A549 (cell line): ENCODE measurements around the gene TCF12. TPM values are rescaled to one million over a fixed set of nuclear protein-coding genes. Genes with fewer than 3 reads are reported as not detected.

Source experiments
- ATAC-seq, 2 experiments: fragments of 200-7000 bp in 1 of 2; fragments of >200 bp in 1 of 2; cut with Nextera tagmentation in 1 of 2; cut with Tn5 transposase in 1 of 2; 3 replicates each; pipeline versions ENCODE4 v1.8.0 to v1.9.1; 2018 to 2020; ENCODE audit warnings: mild to moderate bottlenecking in 1 of 2, moderate library complexity in 1 of 2
- CTCF ChIA-PET: fragments of 300-600 bp; sonication (Branson Sonifier 250); formaldehyde crosslinking; extraction: SDS; loops from one replicate; lab custom pipeline; 2021; ENCODE audit warnings: antibody characterized with exemption, inconsistent platforms; lab: Yijun Ruan, JAX
- POLR2A ChIA-PET: fragments of 350-600 bp; formaldehyde crosslinking; extraction: SDS; loops from one replicate; lab custom pipeline; 2021; ENCODE audit warnings: antibody characterized with exemption, inconsistent platforms; lab: Yijun Ruan, JAX
- DNase-seq, 2 experiments: peaks; one replicate each; pipeline versions ENCODE4 v3.0.0 to v3.0.0-alpha.2; 2011 to 2016; ENCODE audit warnings: low read depth in 1 of 2, low spot score in 1 of 2
- FAIRE-seq: peaks from 2 replicates; lab custom pipeline; 2011; peaks lifted over from hg19 to GRCh38; lab: Jason Lieb, UNC
- H3K27ac ChIP-seq, 2 experiments: fragments of >200 bp; sonication (Bioruptor Twin); formaldehyde crosslinking; 3 replicates each; pipeline ENCODE4 v1.5.1; 2016 to 2017
- H3K4me1 ChIP-seq: fragments of >200 bp; sonication (Bioruptor Twin); formaldehyde crosslinking; 3 replicates; pipeline ENCODE4 v1.6.1; 2016
- H3K4me2 ChIP-seq: fragments of >200 bp; sonication (Bioruptor Twin); formaldehyde crosslinking; 3 replicates; pipeline ENCODE4 v1.6.1; 2016
- H3K4me3 ChIP-seq: fragments of >200 bp; sonication (Bioruptor Twin); formaldehyde crosslinking; 3 replicates; pipeline ENCODE4 v1.5.1; 2016
- H3K9me3 ChIP-seq: fragments of >200 bp; sonication (Bioruptor Twin); formaldehyde crosslinking; 3 replicates; pipeline ENCODE4 v1.6.1; 2016
- CEBPB ChIP-seq, 2 experiments: fragments of >200 bp in 1 of 2; sonication (Bioruptor Twin) in 1 of 2; formaldehyde crosslinking in 1 of 2; IDR thresholded peaks; 2 replicates each; pipeline ENCODE4 v1.6.1; 2012 to 2016
- FOXS1 ChIP-seq: fragments of 250-450 bp; sonication (Bioruptor Pico); IDR thresholded peaks from 2 replicates; pipeline ENCODE4 v1.5.0; 2020; ENCODE audit warnings: mild to moderate bottlenecking, moderate library complexity
- HEYL ChIP-seq: fragments of 250-450 bp; sonication (Bioruptor Pico); IDR thresholded peaks from 2 replicates; pipeline ENCODE4 v1.8.0; 2021; ENCODE audit warnings: mild to moderate bottlenecking, moderate library complexity
- KDM5A ChIP-seq: fragments of 200-600 bp; sonication (generic); IDR thresholded peaks from 2 replicates; pipeline ENCODE4 v1.6.1; 2016; ENCODE audit warnings: antibody characterized with exemption, mild to moderate bottlenecking
- MAZ ChIP-seq: fragments of 150-350 bp; IDR thresholded peaks from 2 replicates; pipeline ENCODE4 v1.6.1; 2014; ENCODE audit warnings: antibody characterized with exemption, low read depth, low read length, borderline replicate concordance
- MYC ChIP-seq: IDR thresholded peaks from 2 replicates; pipeline ENCODE4 v1.6.1; 2012; ENCODE audit warnings: mild to moderate bottlenecking, inconsistent platforms, low read length, improper control_type of control experiment, borderline replicate concordance
- NPAS2 ChIP-seq: fragments of 250-450 bp; sonication (Bioruptor Pico); IDR thresholded peaks from 2 replicates; pipeline ENCODE4 v1.8.0; 2022; ENCODE audit warnings: mild to moderate bottlenecking, moderate library complexity, borderline replicate concordance
- POLR2A ChIP-seq: IDR thresholded peaks from 2 replicates; pipeline ENCODE4 v1.6.1; 2012; ENCODE audit warnings: mild to moderate bottlenecking, low read length
- POLR2AphosphoS2 ChIP-seq: conservative IDR thresholded peaks from 2 replicates; pipeline ENCODE4 v1.6.1; 2012; ENCODE audit warnings: low read length, improper control_type of control experiment, inconsistent platforms
- RCOR1 ChIP-seq: fragments of 150-350 bp; IDR thresholded peaks from 2 replicates; pipeline ENCODE4 v1.6.1; 2014; ENCODE audit warnings: antibody characterized with exemption, low read length, low read depth
- TP53 ChIP-seq: fragments of 250-450 bp; sonication (Bioruptor Pico); IDR thresholded peaks from 2 replicates; pipeline ENCODE4 v1.5.0; 2021; ENCODE audit warnings: mild to moderate bottlenecking, moderate library complexity
- ZC3H11A ChIP-seq: fragments of 450-650 bp; IDR thresholded peaks from 2 replicates; pipeline ENCODE4 v1.6.1; 2014; ENCODE audit warnings: antibody characterized with exemption, mild to moderate bottlenecking
- ZFP36 ChIP-seq: fragments of 450-650 bp; IDR thresholded peaks from 2 replicates; pipeline ENCODE4 v1.6.1; 2014; ENCODE audit warnings: borderline replicate concordance; ENCODE audit not compliant: partially characterized antibody
- ZSCAN20 ChIP-seq: fragments of 250-450 bp; sonication (Bioruptor Pico); IDR thresholded peaks from 2 replicates; pipeline ENCODE4 v1.8.0; 2022; ENCODE audit warnings: mild to moderate bottlenecking, moderate library complexity
- WGBS: methylation state at CpG from one replicate; pipeline ENCODE4 v1.1.6; 2017; ENCODE audit errors: missing lambda C conversion rate; 5-methylcytosine and 5-hydroxymethylcytosine counted together
- polyA plus RNA-seq, 4 experiments: library from polyadenylated mRNA; depleted of rRNA in 3 of 4; stranded (reverse); fragments of >200 nt; fragmentation: RNase III in 1 of 4; extraction: RNeasy Plus Mini Kit Qiagen cat#74134 plus additional on column Dnase treatment in 1 of 4; gene quantifications; 2 replicates in 3 of 4; 3 replicates in 1 of 4; pipeline ENCODE4 v1.2.3, GENCODE V29; 2011 to 2017
- TF ChIP-seq, protein P1 (sequence below): IDR thresholded peaks from 2 replicates; pipeline ENCODE4 v1.6.1; 2012
- TF ChIP-seq, protein P2 (sequence below): IDR thresholded peaks from 2 replicates; pipeline ENCODE4 v1.6.1; 2012
- TF ChIP-seq, protein P3 (sequence below): IDR thresholded peaks from 2 replicates; pipeline ENCODE4 v1.6.1; 2012; ENCODE audit warnings: low read depth, borderline replicate concordance
- TF ChIP-seq, protein P4 (sequence below): fragments of 200-600 bp; sonication (generic); IDR thresholded peaks from 2 replicates; pipeline ENCODE4 v1.6.1; 2016; ENCODE audit warnings: antibody characterized with exemption, mild to moderate bottlenecking, moderate library complexity
- TF ChIP-seq, protein P5 (sequence below): fragments of 250-450 bp; sonication (Bioruptor Pico); IDR thresholded peaks from 2 replicates; pipeline ENCODE4 v1.5.0; 2020; ENCODE audit warnings: low read depth, mild to moderate bottlenecking, moderate library complexity

TCF12 gene
- polyA plus RNA-seq, 2 of the 4 experiments (the other 2 are of a cell fraction) = 36.3 to 121 TPM

DNA sequence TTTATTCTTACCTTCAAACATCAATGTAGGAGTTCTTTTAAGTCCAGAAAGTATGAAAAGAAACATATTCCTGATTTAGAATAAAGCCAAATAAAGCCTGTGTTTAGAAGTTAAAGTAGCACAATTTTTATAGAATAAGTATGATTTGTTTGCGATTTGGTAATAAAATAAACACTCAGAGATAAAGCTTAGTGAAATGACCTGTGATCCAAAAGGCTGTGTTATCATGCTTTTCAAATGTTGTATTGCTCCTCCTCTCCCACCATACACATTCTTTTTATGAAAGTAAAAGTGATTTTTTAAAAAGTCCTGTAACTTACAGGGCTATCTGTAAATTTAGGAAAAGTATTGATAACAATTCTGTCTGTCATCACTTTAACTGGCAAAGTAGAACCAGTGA lies 319.2 kb downstream of the TCF12 start (continued):
- TF ChIP-seq ZC3H11A (no peak), POLR2AphosphoS2 (no peak), CEBPB (IDR thresholded peaks at IDR 0.05) (no peak)
- TF ChIP-seq, protein P1, sequence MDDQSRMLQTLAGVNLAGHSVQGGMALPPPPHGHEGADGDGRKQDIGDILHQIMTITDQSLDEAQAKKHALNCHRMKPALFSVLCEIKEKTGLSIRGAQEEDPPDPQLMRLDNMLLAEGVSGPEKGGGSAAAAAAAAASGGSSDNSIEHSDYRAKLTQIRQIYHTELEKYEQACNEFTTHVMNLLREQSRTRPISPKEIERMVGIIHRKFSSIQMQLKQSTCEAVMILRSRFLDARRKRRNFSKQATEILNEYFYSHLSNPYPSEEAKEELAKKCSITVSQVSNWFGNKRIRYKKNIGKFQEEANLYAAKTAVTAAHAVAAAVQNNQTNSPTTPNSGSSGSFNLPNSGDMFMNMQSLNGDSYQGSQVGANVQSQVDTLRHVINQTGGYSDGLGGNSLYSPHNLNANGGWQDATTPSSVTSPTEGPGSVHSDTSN = no peak
- TF ChIP-seq, protein P2, sequence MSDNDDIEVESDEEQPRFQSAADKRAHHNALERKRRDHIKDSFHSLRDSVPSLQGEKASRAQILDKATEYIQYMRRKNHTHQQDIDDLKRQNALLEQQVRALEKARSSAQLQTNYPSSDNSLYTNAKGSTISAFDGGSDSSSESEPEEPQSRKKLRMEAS = no peak
- TF ChIP-seq, protein P3, sequence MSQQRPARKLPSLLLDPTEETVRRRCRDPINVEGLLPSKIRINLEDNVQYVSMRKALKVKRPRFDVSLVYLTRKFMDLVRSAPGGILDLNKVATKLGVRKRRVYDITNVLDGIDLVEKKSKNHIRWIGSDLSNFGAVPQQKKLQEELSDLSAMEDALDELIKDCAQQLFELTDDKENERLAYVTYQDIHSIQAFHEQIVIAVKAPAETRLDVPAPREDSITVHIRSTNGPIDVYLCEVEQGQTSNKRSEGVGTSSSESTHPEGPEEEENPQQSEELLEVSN = no peak

DNA sequence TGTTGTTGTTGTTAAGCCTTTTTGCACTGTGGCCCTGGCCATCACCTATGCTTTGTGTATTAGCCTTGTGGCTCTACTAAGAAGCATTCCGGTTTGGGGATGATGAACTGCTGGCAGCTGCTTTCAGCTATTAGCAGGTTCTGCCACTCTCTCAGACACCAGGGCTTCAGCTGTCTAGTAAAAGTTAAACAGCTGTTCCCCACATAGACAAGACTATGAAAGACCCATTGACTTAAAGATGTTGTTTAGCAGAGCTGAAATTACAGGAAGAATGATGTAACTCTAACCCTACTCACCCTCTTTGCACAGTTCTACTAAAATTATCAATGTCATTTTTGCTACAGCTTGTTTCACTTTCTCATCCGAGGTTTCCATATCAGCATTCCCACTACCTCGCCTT lies 326.7 kb downstream of the TCF12 start:
- no peak for ATAC-seq
- ChIA-PET CTCF (interaction anchor here (1.0 to 2.0 kb wide), 5 partner anchors 10 to 643 kb away, joined by 3 to 5 read pairs (median 3); no protein-coding TSS in a partner anchor), POLR2A (no interaction called here)
- WGBS = 67% methylated on average over 3 of the region's 3 CpGs
- Histone ChIP-seq H3K9me3 (no peaks in the 10 kb centered on the region), H3K4me3 (no peak overlapping the region), H3K27ac (no peak overlapping the region), H3K4me1 (no peaks in the 10 kb centered on the region), H3K4me2 (no peak overlapping the region)
- no peak for TF ChIP-seq MYC
- no peak for TF ChIP-seq RCOR1
- no peak for TF ChIP-seq FOXS1 (CRISPR knock-in tag)
- no peak for TF ChIP-seq MAZ
- no peak for TF ChIP-seq NPAS2 (CRISPR knock-in tag)
- no peak for TF ChIP-seq KDM5A
- TF ChIP-seq, protein P4, sequence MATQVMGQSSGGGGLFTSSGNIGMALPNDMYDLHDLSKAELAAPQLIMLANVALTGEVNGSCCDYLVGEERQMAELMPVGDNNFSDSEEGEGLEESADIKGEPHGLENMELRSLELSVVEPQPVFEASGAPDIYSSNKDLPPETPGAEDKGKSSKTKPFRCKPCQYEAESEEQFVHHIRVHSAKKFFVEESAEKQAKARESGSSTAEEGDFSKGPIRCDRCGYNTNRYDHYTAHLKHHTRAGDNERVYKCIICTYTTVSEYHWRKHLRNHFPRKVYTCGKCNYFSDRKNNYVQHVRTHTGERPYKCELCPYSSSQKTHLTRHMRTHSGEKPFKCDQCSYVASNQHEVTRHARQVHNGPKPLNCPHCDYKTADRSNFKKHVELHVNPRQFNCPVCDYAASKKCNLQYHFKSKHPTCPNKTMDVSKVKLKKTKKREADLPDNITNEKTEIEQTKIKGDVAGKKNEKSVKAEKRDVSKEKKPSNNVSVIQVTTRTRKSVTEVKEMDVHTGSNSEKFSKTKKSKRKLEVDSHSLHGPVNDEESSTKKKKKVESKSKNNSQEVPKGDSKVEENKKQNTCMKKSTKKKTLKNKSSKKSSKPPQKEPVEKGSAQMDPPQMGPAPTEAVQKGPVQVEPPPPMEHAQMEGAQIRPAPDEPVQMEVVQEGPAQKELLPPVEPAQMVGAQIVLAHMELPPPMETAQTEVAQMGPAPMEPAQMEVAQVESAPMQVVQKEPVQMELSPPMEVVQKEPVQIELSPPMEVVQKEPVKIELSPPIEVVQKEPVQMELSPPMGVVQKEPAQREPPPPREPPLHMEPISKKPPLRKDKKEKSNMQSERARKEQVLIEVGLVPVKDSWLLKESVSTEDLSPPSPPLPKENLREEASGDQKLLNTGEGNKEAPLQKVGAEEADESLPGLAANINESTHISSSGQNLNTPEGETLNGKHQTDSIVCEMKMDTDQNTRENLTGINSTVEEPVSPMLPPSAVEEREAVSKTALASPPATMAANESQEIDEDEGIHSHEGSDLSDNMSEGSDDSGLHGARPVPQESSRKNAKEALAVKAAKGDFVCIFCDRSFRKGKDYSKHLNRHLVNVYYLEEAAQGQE = no peak
- TF ChIP-seq, protein P5, sequence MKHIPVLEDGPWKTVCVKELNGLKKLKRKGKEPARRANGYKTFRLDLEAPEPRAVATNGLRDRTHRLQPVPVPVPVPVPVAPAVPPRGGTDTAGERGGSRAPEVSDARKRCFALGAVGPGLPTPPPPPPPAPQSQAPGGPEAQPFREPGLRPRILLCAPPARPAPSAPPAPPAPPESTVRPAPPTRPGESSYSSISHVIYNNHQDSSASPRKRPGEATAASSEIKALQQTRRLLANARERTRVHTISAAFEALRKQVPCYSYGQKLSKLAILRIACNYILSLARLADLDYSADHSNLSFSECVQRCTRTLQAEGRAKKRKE (CRISPR knock-in tag) = no peak
- no peak for TF ChIP-seq POLR2A
- TF ChIP-seq TP53 (CRISPR knock-in tag) = no peak
- TF ChIP-seq ZSCAN20 (CRISPR knock-in tag) = no peak
- TF ChIP-seq ZFP36 = no peak
- TF ChIP-seq, protein P3 = no peak
- TF ChIP-seq, protein P1 = no peak
- no peak for TF ChIP-seq HEYL
- no peak for DNase-seq
- FAIRE-seq = peak; percentile 76
